ENCODE data around the gene USP24.

- TF ChIP-seq CTCF (conservative IDR thresholded peaks at IDR 0.05; ENCODE audit: low read depth, low read length) (no peak), EZH2 (IDR thresholded peaks at IDR 0.05; ENCODE audit: low read length, unreplicated experiment) (no peak), EZH2phosphoT487 (IDR thresholded peaks at IDR 0.05; ENCODE audit: borderline replicate concordance, low read length) (no peak)
Observed at GRCh38 chr1:55234016-55234415, 18.9 kb upstream of the USP24 start.

Data from PC-3 (cell line).